SU-DHL-6 (cell line): ENCODE results near the gene PITPNB.

Experiments used
- H2AFZ ChIP-seq: fragments of 200-600 bp; sonication (generic); 2 replicates; pipeline ENCODE4 v1.6.1; 2014; ENCODE audit warnings: low read depth, mild to moderate bottlenecking, moderate library complexity, mixed read lengths, antibody characterized with exemption, low read length; ENCODE audit not compliant: severe bottlenecking
- H3F3A ChIP-seq: fragments of 200-600 bp; shearing (Covaris generic); 2 replicates; pipeline ENCODE4 v1.6.0; 2016; ENCODE audit warnings: antibody characterized with exemption, mild to moderate bottlenecking; ENCODE audit not compliant: insufficient read depth
- H3K27ac ChIP-seq: fragments of 200-600 bp; sonication (generic); 2 replicates; pipeline ENCODE4 v1.5.1; 2016; ENCODE audit warnings: low read depth, mild to moderate bottlenecking, low read length, moderate library complexity, mixed read lengths
- H3K27me3 ChIP-seq: fragments of 200-600 bp; sonication (generic), shearing (Covaris generic); 2 replicates; pipeline ENCODE4 v1.6.0; 2014; ENCODE audit warnings: mild to moderate bottlenecking, low read length
- H3K36me3 ChIP-seq: fragments of 200-600 bp; sonication (generic); 2 replicates; pipeline ENCODE4 v1.6.1; 2014; ENCODE audit warnings: mild to moderate bottlenecking, low read length, mixed read lengths
- H3K4me2 ChIP-seq: fragments of 300-600, 200-600 bp; shearing (Covaris generic), sonication (generic); 2 replicates; pipeline ENCODE4 v1.6.0; 2014; ENCODE audit warnings: low read length, low read depth, mild to moderate bottlenecking; ENCODE audit not compliant: poor library complexity, severe bottlenecking
- H3K4me3 ChIP-seq: fragments of 200-600 bp; sonication (generic); 2 replicates; pipeline ENCODE4 v1.5.1; 2014; ENCODE audit warnings: antibody characterized with exemption, low read length, mild to moderate bottlenecking, mixed read lengths; ENCODE audit not compliant: insufficient read depth, poor library complexity, severe bottlenecking
- H3K79me2 ChIP-seq: fragments of 200-600 bp; sonication (generic); 2 replicates; pipeline ENCODE4 v1.6.1; 2014; ENCODE audit warnings: mild to moderate bottlenecking, low read length, moderate library complexity; ENCODE audit not compliant: insufficient read depth
- H3K9ac ChIP-seq: fragments of 200-600 bp; sonication (generic); 2 replicates; pipeline ENCODE4 v1.7.0; 2014; ENCODE audit warnings: mild to moderate bottlenecking, low read length
- H3K9me2 ChIP-seq: fragments of 200-600 bp; sonication (generic); replicated peaks from 2 replicates; pipeline ENCODE4 v1.6.1; 2014; ENCODE audit warnings: low read length; ENCODE audit not compliant: insufficient read depth
- H3K9me3 ChIP-seq: fragments of 200-600 bp; sonication (generic); 2 replicates; pipeline ENCODE4 v1.6.1; 2014; ENCODE audit warnings: low read length, mixed read lengths; ENCODE audit not compliant: insufficient read depth
- H4K20me1 ChIP-seq: fragments of 200-600 bp; sonication (generic); 2 replicates; pipeline ENCODE4 v1.6.1; 2014; ENCODE audit warnings: low read depth, mild to moderate bottlenecking, antibody characterized with exemption, low read length, moderate library complexity, mixed read lengths
- EZH2phosphoT487 ChIP-seq: fragments of 200-600 bp; sonication (generic), shearing (Covaris generic); conservative IDR thresholded peaks from 2 replicates; pipeline ENCODE4 v1.6.1; 2018; ENCODE audit warnings: mild to moderate bottlenecking, antibody characterized with exemption, low read length, moderate library complexity, mixed read lengths
- TF ChIP-seq, protein P1 (sequence below): fragments of 200-600 bp; sonication (generic); IDR thresholded peaks from one replicate; pipeline ENCODE4 v1.5.1; 2017; ENCODE audit warnings: antibody characterized with exemption, mild to moderate bottlenecking, low read length, moderate library complexity; ENCODE audit not compliant: insufficient read depth, poor library complexity, severe bottlenecking

Gene PITPNB

DNA sequence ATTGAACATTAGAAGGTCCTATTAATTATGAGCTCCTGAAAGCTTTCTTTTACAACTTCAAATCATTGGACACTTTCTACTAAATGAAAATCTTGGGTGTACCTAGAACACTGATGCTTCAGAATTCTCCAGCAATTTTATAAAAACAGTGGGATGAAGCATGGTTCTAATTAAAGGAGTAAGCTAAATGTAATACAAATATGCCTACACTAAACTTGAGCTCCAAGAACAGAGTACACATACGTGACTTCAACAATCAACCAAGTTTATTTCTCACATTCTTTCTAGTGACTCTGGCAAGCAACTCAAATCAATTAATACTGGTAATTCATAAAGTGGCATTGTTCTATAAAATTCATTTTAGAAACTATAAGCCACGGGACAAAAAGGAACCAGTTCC, 55.5 kb downstream of the PITPNB start:
- no peaks in the 10 kb centered on the region for H3K9me2 ChIP-seq

DNA sequence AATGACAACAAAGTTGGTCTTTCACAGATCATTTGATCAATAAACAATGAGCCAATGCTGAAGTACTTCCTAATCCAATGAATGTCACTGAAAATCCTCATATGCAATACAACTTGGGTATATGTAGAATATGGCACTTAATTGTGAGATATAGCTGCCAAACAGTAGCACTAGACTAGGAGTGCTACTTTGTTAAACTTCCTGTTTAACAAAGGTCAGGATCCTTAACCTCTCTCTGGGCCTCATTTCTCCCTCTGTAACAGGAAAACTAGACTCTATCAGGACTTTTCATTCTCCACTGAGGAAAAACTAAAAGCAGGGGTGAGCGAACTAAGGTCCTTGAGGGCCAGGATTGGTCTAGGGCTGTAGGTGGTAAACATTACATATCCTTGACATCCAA, 56.1 kb downstream of the PITPNB start:
- H3K4me2 ChIP-seq, result no peak overlapping the region
- H3K9me3 ChIP-seq, result no peaks in the 10 kb centered on the region
- H4K20me1 ChIP-seq, result no peaks in the 10 kb centered on the region; the same call in 1 of the 2 replicates
- H3F3A ChIP-seq, result no peaks in the 10 kb centered on the region
- peaks cover 17% of the 10 kb centered on the region for H3K36me3 ChIP-seq
- H3K27me3 ChIP-seq, result no peaks in the 10 kb centered on the region
- no peak overlapping the region for H2AFZ ChIP-seq
- no peak overlapping the region for H3K27ac ChIP-seq
- H3K4me3 ChIP-seq, result no peak overlapping the region
- TF ChIP-seq EZH2phosphoT487, result no peak
- TF ChIP-seq, protein P1, sequence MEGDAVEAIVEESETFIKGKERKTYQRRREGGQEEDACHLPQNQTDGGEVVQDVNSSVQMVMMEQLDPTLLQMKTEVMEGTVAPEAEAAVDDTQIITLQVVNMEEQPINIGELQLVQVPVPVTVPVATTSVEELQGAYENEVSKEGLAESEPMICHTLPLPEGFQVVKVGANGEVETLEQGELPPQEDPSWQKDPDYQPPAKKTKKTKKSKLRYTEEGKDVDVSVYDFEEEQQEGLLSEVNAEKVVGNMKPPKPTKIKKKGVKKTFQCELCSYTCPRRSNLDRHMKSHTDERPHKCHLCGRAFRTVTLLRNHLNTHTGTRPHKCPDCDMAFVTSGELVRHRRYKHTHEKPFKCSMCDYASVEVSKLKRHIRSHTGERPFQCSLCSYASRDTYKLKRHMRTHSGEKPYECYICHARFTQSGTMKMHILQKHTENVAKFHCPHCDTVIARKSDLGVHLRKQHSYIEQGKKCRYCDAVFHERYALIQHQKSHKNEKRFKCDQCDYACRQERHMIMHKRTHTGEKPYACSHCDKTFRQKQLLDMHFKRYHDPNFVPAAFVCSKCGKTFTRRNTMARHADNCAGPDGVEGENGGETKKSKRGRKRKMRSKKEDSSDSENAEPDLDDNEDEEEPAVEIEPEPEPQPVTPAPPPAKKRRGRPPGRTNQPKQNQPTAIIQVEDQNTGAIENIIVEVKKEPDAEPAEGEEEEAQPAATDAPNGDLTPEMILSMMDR, result no peak
- H3K9me2 ChIP-seq, result no peaks in the 10 kb centered on the region
- H3K79me2 ChIP-seq, result peaks cover 2% of the 10 kb centered on the region; the same call in 1 of the 2 replicates
- H3K9ac ChIP-seq, result no peak overlapping the region

More for the DNA sequence above, 55.5 kb downstream of the PITPNB start:
- H3K4me2 ChIP-seq, result no peak overlapping the region
- H4K20me1 ChIP-seq, result no peaks in the 10 kb centered on the region; the same call in 1 of the 2 replicates
- H2AFZ ChIP-seq, result no peak overlapping the region
- no peak overlapping the region for H3K9ac ChIP-seq
- H3K27me3 ChIP-seq, result no peaks in the 10 kb centered on the region
- H3K9me3 ChIP-seq, result no peaks in the 10 kb centered on the region
- H3K4me3 ChIP-seq, result no peak overlapping the region
- peaks cover 11% of the 10 kb centered on the region for H3K36me3 ChIP-seq
- TF ChIP-seq, protein P1, result no peak
- TF ChIP-seq EZH2phosphoT487, result no peak
- H3K79me2 ChIP-seq, result peaks cover 8% of the 10 kb centered on the region; the same call in 1 of the 2 replicates
- H3F3A ChIP-seq, result no peaks in the 10 kb centered on the region
- H3K27ac ChIP-seq, result no peak overlapping the region

DNA sequence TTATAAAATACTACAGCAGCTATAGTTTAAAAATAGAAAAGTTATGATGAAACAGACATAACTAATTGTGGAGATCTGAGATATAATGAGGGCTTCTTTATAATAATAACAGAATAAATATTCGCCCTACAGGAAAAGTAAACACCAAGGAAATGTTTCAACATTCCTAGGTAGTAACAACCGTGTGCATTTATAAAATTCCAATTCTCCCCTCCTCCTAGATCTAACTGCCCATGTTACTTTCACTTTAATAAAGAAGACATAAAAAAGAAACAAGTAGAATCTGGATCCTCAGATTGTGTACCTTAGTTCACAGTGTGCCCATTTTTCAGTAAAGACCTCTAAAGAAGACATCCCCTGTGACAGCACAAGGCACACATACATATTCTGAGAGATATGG, 59.7 kb downstream of the PITPNB start:
- H3K4me2 ChIP-seq, result no peak overlapping the region
- no peaks in the 10 kb centered on the region for H3K9me3 ChIP-seq
- no peaks in the 10 kb centered on the region; the same call in 1 of the 2 replicates for H4K20me1 ChIP-seq
- no peaks in the 10 kb centered on the region for H3K79me2 ChIP-seq
- H3K27ac ChIP-seq, result no peak overlapping the region
- no peak overlapping the region for H3K9ac ChIP-seq
- no peak overlapping the region for H3K4me3 ChIP-seq
- H3F3A ChIP-seq, result no peaks in the 10 kb centered on the region
- no peaks in the 10 kb centered on the region for H3K9me2 ChIP-seq
- H2AFZ ChIP-seq, result no peak overlapping the region
- TF ChIP-seq, protein P1, result no peak
- TF ChIP-seq EZH2phosphoT487, result no peak
- no peaks in the 10 kb centered on the region for H3K27me3 ChIP-seq
- peaks cover 33% of the 10 kb centered on the region for H3K36me3 ChIP-seq

DNA sequence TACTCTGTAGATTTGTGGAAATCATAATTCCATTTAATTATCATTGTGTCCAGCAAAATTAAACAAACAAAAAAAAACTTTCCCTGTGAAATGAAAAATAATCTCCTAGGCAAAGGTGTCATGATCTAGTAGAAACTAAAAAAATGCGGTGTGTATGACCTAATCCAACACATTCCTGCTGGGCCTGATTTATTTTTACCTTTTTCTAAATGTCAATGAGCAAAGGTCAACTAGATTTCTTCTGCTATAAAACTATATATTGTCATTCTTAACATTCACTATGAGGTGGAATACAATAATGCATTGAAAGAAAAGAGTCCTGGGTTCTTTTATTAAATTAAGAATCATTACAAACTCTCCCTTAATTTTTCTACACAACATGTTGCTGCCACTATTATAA, 60.4 kb downstream of the PITPNB start:
- Histone ChIP-seq H3K36me3 (peaks cover 40% of the 10 kb centered on the region), H3F3A (no peaks in the 10 kb centered on the region), H3K4me2 (no peak overlapping the region), H3K9ac (no peak overlapping the region), H4K20me1 (no peaks in the 10 kb centered on the region; the same call in 1 of the 2 replicates), H3K79me2 (no peaks in the 10 kb centered on the region), H3K9me3 (no peaks in the 10 kb centered on the region), H2AFZ (no peak overlapping the region), H3K4me3 (no peak overlapping the region), H3K27me3 (no peaks in the 10 kb centered on the region), H3K9me2 (no peaks in the 10 kb centered on the region), H3K27ac (no peak overlapping the region)
- TF ChIP-seq EZH2phosphoT487, result no peak
- TF ChIP-seq, protein P1, result no peak
